A549 treated with CpdA at 1 μM for 4 hours (cell line): ENCODE data around the gene CSNK2B. TPM values are rescaled to one million over a fixed set of nuclear protein-coding genes. Genes with fewer than 3 reads are reported as not detected.

ENCODE experiments used
- total RNA-seq: library from RNA; stranded (reverse); fragments of 200-300 nt; extraction: Qiagen RNA extraction; gene quantifications from 5 replicates; pipeline ENCODE4 v1.2.3, GENCODE V29; 2022; ENCODE audit warnings: low read depth

CSNK2B gene
- 168 to 184 TPM (median 180 TPM) in 5 replicates for total RNA-seq

DNA sequence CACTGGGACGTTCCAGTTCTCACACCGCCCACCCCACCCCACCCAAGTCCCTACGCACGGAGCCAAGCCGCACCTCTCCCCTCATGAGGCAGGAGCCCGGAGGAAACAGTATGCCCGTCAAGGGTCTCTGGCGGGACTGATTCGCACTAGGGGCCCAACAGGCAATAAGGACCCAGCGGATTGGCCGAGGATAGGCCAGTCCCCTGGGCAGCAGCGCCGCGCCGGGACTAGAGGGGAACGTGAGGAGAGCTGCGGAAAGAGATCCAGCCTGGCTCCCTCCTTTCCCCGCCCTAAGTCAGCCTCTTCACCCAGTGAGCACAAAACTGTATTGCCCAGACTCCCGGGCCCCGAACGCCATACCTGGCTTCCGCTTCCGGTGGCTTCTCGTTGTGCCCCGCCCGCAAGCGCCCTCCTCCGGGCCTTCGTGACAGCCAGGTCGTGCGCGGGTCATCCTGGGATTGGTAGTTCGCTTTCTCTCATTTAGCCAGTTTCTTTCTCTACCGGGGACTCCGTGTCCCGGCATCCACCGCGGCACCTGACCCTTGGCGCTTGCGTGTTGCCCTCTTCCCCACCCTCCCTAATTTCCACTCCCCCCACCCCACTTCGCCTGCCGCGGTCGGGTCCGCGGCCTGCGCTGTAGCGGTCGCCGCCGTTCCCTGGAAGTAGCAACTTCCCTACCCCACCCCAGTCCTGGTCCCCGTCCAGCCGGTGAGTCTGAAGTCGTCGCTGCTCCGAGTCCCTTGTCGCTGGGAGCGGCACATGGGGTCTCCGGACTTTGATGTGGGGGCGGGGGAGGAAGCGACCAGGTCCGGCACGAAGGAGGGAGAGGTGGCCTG, at the start of gene CSNK2B:
TSS of gene CSNK2B (plus strand) at position 580 of the 836 bp plus-strand sequence. CDS start 752 bp downstream, outside the sequence.

DNA sequence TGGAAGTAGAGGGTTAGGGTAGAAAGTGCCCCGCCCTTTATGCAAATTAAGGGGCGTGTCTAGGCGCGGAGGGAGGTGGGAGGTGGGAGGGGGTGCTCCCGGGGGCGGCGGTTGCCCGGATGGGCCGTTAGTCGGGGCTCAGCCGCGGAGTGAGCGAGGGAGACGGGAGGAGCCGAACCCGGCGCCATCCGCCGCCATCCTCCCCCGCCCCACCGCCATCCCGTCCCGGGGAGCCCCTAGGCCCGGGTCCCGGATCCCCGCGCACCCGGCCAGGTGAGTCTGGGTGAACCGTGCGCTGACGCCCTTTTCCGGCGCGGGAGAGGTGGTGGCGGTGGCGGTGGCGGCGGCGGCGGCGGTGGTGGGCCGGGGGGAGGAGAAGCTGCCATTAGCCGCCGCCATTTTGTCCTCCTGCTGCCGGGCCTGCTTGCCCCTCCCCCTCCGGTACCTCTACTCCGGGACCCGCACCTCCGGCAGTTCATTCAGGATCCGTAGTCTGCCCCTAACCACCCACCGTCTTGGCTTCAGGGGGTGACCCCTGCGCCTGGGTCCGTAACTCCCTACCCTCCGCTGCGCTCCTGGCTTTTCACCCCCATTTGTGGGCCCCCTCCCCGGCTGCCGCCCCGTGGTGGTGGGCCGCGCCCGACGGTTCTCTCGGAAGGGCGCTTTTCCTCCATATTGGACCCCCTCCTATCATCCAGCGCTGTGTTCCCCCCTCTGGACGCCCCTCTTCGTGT, 45.1 kb upstream of the CSNK2B start, which contains the start of gene PRRC2A:
TSS of gene PRRC2A (plus strand) at position 130 of the 734 bp plus-strand sequence. CDS start 2,075 bp downstream, outside the sequence.

DNA sequence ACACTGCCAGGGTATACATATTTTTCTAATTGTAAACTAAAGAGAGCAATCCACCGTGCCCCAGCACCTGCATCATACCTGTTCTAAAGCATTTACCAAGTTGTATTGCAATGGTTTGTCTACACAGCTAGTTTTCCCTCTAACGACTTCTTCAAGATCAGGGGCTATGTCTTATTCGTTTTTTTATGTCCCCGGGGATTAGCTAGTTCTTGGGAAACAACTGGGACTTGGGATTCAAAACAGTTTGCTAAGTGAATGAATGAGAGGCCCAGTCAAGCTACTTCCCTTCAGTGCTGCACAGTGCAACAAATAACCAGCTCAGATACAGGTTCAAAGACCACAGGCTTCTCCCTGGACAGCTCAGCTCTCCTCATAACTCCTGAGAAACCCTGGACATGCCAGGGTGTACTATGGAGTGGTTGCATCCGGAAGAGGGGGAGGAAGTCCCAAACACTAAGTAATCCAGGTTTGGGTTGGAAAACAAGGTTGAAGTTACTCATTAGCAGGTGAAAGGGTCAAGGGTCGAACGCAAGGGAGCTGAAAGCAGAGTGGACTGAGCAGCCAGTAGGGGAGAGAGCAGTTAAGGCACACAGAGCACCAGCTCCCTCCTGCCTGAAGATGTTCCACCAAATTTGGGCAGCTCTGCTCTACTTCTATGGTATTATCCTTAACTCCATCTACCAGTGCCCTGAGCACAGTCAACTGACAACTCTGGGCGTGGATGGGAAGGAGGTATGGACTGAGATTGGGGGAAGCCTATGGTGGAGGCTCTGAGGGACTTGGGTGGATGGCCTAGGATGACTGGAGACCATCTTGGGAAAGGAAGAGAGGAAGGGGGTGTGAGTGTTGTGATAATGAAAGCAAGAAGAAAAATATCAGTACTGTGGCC, 10.3 kb upstream of the CSNK2B start, which contains the start of gene APOM:
TSS of gene APOM (plus strand) at position 546 of the 889 bp plus-strand sequence. CDS start at position 619, 73 bp downstream.

DNA sequence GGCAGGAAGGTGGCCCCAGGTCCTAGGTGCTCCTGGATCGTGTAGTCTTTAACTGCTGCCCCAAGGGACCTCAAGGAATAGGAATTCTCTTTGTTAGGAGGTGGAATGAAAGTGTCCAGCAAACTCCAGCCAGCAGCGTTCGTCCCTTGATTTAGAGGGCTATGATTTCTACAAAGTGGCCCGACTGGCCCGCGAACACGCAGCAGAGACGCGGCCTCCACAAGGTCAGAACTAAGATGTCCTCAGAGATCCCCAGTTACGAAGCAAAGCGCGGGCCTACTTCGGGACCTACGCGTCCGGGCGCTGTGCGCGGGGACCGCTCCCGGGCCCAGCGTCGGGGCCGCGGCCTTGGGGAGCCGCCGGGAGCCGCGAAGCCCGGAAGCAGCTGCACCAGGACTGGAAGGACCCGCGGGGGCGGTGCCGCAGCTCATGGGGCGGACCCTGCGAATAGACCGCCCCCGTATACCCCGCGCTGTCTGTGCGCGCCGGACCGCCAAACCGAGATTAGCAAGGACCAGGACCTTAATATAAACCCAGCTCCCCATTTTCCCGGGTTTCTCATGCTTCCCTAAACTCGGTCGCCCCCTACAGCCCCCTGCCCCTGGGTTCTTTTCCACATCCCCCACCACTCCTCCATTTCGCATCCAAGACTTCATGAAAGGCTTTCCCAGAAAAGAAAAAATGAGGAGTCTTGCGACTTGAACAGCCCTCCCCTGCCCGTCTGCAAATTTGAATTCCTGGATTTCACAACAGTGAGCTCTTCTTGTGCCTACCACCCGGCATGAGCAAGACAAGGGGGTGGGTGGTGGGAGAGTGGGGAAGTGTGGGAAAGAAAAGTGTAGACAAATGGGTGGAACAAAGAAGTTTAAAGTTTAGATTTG, 5.3 kb upstream of the CSNK2B start, which contains the start of gene C6orf47:
TSS of gene C6orf47 (minus strand) at position 398 of the 881 bp plus-strand sequence. CDS start 831 bp downstream, outside the sequence.

DNA sequence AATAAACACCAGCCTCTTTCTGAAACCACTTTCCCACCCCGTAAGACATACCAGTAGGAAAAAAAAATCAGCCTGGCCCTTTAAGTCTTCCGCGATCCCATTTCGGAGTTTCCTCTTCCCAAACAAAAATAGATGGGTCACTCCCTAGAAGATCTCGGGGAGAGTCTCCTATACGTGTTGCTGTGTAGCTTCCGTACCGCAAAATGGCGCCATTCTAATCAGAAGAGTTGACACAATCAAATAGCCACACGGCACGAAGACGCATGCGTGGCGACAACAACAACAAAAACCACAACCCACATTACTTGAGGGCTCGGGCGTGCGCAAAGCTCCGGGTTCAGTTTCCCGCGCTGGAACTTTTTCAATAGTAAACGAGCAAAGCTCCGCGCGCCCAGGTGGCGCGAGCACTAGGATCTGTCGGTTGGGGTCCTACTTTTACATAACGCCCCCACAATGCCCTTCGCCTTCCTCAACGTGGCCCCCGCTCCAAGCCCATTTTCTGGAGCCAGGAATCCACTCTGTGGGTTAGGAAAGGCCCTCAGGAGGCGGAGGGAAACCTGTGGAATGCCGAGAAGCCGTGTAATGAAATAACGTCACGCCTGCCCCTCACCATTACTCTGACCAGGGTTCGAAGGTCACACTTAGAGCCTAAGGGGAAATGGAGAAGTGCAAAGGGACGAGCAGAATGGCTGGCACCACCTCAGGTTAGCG, 935 bp upstream of the CSNK2B start, which contains the start of gene GPANK1:
TSS of gene GPANK1 (minus strand) at position 208 of the 711 bp plus-strand sequence. CDS start 519 bp downstream, outside the sequence.

DNA sequence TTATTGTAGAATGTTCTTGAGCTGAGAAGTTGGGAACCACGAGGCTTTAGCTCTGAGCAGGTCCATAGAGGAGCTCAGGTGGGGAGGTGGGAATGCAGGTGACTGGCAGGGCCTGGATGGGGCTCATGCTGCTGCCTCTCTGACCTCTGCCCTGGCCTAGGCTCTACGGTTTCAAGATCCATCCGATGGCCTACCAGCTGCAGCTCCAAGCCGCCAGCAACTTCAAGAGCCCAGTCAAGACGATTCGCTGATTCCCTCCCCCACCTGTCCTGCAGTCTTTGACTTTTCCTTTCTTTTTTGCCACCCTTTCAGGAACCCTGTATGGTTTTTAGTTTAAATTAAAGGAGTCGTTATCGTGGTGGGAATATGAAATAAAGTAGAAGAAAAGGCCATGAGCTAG, 3.8 kb downstream of the CSNK2B start, which contains the start of gene LY6G5B:
TSS of gene LY6G5B (plus strand) at position 301 of the 400 bp plus-strand sequence. CDS start 975 bp downstream, outside the sequence.

DNA sequence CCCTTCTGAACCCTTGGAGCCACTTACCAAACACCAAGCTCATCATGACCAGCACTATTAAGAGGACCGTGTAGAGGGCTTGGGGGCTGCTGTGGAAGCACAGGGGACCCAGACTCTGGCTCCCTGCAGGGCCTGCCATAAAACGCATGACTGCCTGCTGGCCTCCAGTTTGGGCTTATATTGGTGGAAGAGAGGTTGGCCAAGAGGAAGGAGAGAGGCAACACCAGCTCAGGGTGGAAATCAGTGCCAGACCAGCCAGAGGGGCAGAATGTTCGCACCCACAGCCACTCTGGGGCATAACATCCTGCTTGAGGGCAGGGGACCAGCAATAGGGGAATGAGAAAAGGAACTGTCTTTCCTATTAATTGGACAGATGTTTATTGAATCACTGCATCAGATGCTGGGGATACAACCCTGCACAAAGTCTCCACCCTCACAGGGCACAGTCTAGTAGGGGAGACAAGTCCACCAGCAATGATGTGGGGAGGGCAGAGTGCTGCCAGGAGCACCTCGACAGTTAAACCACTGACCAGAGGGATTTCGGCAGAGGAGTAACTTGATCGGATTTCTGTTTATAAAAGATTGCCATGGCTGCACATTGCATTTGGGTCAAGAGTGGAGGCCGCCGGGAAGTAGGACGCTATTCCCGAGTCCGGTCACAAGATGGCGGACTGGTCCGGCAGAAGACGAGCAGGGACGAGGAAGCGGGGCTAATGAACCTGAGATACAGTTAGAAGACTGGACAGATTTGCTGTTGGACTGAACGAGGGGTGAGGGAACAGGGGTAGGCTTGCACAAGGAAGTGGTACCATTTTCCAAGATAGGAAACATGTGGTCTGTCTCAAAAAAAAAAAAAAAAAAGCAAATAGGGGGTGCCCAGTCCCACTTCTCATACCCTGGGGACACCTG, 14.6 kb downstream of the CSNK2B start, which contains the start of gene LY6G5C:
TSS of gene LY6G5C (minus strand) at position 842 of the 909 bp plus-strand sequence. CDS start at position 148, 694 bp downstream.

DNA sequence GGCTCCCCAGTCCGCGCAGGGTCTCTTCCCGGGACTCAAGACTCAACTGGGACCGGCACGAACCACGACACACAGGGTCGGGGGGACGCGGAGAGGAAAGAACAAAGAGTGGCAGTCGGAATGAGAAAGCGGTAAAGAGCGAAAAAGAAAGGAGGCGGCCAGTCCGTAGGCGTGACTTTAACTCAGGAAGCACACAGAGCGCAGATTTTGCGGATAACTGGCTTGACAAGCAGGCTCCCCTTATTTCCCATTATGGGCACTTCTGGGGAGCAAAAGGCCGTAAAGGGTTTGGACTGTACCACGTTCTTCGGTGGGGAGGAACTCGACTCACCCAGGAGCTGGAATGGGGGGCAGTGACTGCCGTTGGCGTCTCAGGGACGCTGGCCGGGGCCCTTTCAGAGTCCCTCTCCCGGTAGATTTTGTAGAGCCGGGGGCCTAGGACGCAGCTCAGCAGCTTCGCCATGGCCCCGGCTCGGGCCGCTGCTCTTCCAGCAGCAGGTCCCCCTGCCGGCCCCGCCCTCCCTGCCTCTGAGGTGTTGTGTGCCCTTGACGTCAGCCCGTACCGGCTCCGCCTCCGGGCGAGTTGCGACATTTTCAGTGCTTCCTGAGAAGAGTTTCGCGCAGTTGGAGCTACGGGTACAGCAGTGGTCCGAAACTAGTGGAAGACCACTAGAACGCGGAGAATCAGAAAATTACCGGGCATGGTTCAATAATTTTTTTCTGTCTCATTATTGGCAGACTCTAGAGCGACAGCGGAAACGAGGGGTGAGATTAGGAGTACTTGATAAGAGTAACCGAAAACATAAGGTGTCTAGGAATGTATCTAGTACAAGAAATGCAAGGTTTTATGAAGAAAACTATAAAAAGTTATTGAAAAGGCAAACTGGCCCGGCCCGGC, 37.2 kb downstream of the CSNK2B start, which contains the start of gene ABHD16A:
TSS of gene ABHD16A (minus strand) at position 506 of the 898 bp plus-strand sequence. CDS start at position 463, 43 bp downstream.

DNA sequence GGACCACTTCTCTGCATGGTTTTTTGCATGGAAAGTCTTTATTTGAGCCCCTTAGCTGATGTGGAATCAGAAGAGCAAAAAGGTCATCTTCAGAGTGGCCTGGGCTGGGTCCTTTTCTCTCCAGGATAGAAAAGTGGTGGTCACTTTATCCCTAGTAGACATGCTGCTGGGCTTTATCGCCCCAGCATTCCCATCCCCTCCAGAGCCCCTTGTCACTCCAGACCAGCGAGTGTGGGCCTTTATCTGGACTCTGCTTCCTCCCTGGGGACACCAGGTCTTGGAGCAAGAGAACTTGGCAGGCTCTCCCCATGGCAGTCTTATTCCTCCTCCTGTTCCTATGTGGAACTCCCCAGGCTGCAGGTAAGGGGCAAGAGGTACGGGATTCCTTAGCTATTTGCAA, 40.7 kb downstream of the CSNK2B start, which contains the start of gene LY6G6F:
TSS of gene LY6G6F (plus strand) at position 268 of the 400 bp plus-strand sequence. CDS start at position 309, 41 bp downstream.

DNA sequence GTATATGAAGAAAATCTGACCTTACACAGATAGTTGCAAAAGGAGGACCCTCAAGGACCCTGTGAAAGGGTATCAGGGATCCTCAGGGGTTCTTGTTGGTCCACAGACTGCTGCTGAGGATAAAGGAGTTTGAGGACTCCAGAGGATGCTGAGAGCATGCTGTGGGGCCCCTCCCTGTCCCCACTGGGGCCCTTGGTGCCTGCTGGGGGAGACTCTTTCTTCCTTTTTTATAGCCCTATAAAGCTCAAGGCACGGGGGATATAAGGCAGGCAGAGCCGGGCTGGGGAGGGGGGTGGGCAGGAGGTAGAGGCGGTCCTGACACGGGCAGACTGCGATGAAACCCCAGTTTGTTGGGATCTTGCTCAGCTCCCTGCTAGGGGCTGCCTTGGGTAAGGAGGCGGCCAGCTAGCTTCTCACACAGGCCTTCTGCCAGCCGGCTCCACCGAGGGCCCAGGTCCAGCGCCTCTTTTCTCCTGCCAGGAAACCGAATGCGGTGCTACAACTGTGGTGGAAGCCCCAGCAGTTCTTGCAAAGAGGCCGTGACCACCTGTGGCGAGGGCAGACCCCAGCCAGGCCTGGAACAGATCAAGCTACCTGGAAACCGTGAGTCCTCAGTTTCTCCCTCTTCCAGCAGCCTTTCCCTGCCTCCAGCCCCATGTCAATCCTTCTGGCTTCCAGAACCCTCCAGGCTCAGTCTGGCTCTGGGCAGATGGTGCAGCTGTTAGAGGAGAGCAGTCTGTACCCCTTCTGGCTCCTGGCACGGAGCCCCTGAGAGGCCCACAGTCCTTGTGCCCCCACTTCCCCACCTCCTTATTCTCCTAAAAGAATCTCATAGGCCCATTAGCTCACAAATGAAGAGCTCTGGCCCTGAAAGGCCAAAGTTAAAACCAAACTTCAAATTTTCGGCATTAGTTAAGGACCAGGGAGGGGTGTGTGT, 49.4 kb downstream of the CSNK2B start, which contains the start of gene LY6G6D:
TSS of gene LY6G6D (plus strand) at position 327 of the 937 bp plus-strand sequence. CDS start at position 335, 8 bp downstream.

Other genes starting within 250 kb of the CSNK2B start
- gene MICB, start 167.9 kb upstream of the CSNK2B start, total RNA-seq: 6.6 to 8.6 TPM (median 7.7 TPM) in 5 replicates
- not detected in 5 replicates for gene MCCD1, start 137.1 kb upstream of the CSNK2B start, total RNA-seq
- 313 to 396 TPM (median 382 TPM) in 5 replicates for gene DDX39B, start 124.1 kb upstream of the CSNK2B start, total RNA-seq
- gene ATP6V1G2, start 119.5 kb upstream of the CSNK2B start, total RNA-seq: 0.57 to 0.77 TPM (median 0.63 TPM) in 5 replicates
- 9.5 to 12.2 TPM (median 10.6 TPM) in 5 replicates for gene NFKBIL1, start 118.5 kb upstream of the CSNK2B start, total RNA-seq
- gene LTA, start 93.8 kb upstream of the CSNK2B start, total RNA-seq: 0.08 to 0.13 TPM (median 0.10 TPM) in 3 of 5 replicates, not detected in the others
- 0.06 to 0.13 TPM (median 0.07 TPM) in 3 of 5 replicates, not detected in the others for gene TNF, start 90.5 kb upstream of the CSNK2B start, total RNA-seq
- 0.27 to 0.39 TPM (median 0.35 TPM) in 5 replicates for gene LTB, start 83.7 kb upstream of the CSNK2B start, total RNA-seq
- gene LST1, start 79.8 kb upstream of the CSNK2B start, total RNA-seq: 0.26 to 0.49 TPM (median 0.37 TPM) in 3 of 5 replicates, not detected in the others
- not detected in 5 replicates for gene NCR3, start 73.1 kb upstream of the CSNK2B start, total RNA-seq
- not detected in 5 replicates for gene AIF1, start 50.8 kb upstream of the CSNK2B start, total RNA-seq
- gene PRRC2A, start 45.4 kb upstream of the CSNK2B start, total RNA-seq: 70.6 to 97.9 TPM (median 90.8 TPM) in 5 replicates
- 115 to 151 TPM (median 145 TPM) in 5 replicates for gene BAG6, start 13.4 kb upstream of the CSNK2B start, total RNA-seq
- 1.8 to 4.8 TPM (median 3.2 TPM) in 5 replicates for gene APOM, start 10.2 kb upstream of the CSNK2B start, total RNA-seq
- gene C6orf47, start 5.3 kb upstream of the CSNK2B start, total RNA-seq: 10.5 to 13.0 TPM (median 12.2 TPM) in 5 replicates
- 9.3 to 14.1 TPM (median 12.7 TPM) in 5 replicates for gene GPANK1, start 1.1 kb upstream of the CSNK2B start, total RNA-seq
- 3.6 to 6.3 TPM (median 5.0 TPM) in 5 replicates for gene LY6G5B, start 3.9 kb downstream of the CSNK2B start, total RNA-seq
- gene LY6G5C, start 15.0 kb downstream of the CSNK2B start, total RNA-seq: 0.51 to 2.4 TPM (median 1.4 TPM) in 5 replicates
- gene ABHD16A, start 37.2 kb downstream of the CSNK2B start, total RNA-seq: 15.6 to 21.2 TPM (median 19.2 TPM) in 5 replicates
- not detected in 5 replicates for gene LY6G6F, start 40.8 kb downstream of the CSNK2B start, total RNA-seq
- not detected in 5 replicates for gene LY6G6D, start 49.3 kb downstream of the CSNK2B start, total RNA-seq
- gene LY6G6C, start 55.7 kb downstream of the CSNK2B start, total RNA-seq: 0.11 TPM in 1 of 5 replicates, not detected in the others
- gene MPIG6B, start 57.3 kb downstream of the CSNK2B start, total RNA-seq: not detected in 5 replicates
- gene DDAH2, start 63.2 kb downstream of the CSNK2B start, total RNA-seq: 25.6 to 30.4 TPM (median 28.7 TPM) in 5 replicates
- 495 to 530 TPM (median 516 TPM) in 5 replicates for gene CLIC1, start 70.5 kb downstream of the CSNK2B start, total RNA-seq
- gene MSH5, start 73.9 kb downstream of the CSNK2B start, total RNA-seq: 12.1 to 16.5 TPM (median 15.1 TPM) in 5 replicates
- gene SAPCD1, start 96.6 kb downstream of the CSNK2B start, total RNA-seq: 3.6 to 5.9 TPM (median 4.7 TPM) in 5 replicates
- gene VWA7, start 111.2 kb downstream of the CSNK2B start, total RNA-seq: 0.61 to 2.0 TPM (median 1.5 TPM) in 5 replicates
- 50.8 to 60.2 TPM (median 57.2 TPM) in 5 replicates for gene VARS1, start 129.7 kb downstream of the CSNK2B start, total RNA-seq
- 49.7 to 68.8 TPM (median 64.6 TPM) in 5 replicates for gene LSM2, start 140.9 kb downstream of the CSNK2B start, total RNA-seq
- 1.3 to 2.2 TPM (median 2.1 TPM) in 5 replicates for gene HSPA1L, start 149.2 kb downstream of the CSNK2B start, total RNA-seq
- gene HSPA1A, start 149.5 kb downstream of the CSNK2B start, total RNA-seq: 218 to 535 TPM (median 388 TPM) in 5 replicates
- gene HSPA1B, start 161.7 kb downstream of the CSNK2B start, total RNA-seq: 167 to 379 TPM (median 289 TPM) in 5 replicates
- gene NEU1, start 196.7 kb downstream of the CSNK2B start, total RNA-seq: 25.3 to 37.2 TPM (median 30.6 TPM) in 5 replicates
- gene SLC44A4, start 212.9 kb downstream of the CSNK2B start, total RNA-seq: 0.10 to 0.14 TPM (median 0.13 TPM) in 3 of 5 replicates, not detected in the others
- 25.6 to 34.6 TPM (median 30.8 TPM) in 5 replicates for gene EHMT2, start 231.6 kb downstream of the CSNK2B start, total RNA-seq
- 3.2 to 5.4 TPM (median 4.8 TPM) in 5 replicates for gene ZBTB12, start 236.0 kb downstream of the CSNK2B start, total RNA-seq